Measurements from ENCODE around the gene CLEC12A.

Gene CLEC12A

GRCh38 chr12:10031771-10032175, 60.6 kb downstream of the CLEC12A start:
- no peak overlapping the region for H3K9ac ChIP-seq (ENCODE audit: insufficient read length, low read depth)
- TF ChIP-seq ZNF274 (IDR thresholded peaks at IDR 0.05; ENCODE audit: low read depth, low read length) (no peak), YY1 (IDR thresholded peaks at IDR 0.05; ENCODE audit: insufficient read depth, insufficient read length) (no peak), SUZ12 (IDR thresholded peaks at IDR 0.05; ENCODE audit: extremely low read depth, insufficient read depth, insufficient read length) (no peak)
- DNase-seq (ENCODE audit: low read depth, low spot score), result peak; percentile 80

GRCh38 chr12:10033783-10034545, 62.8 kb downstream of the CLEC12A start:
- no peaks in the 10 kb centered on the region for H3K36me3 ChIP-seq (ENCODE audit: insufficient read depth, insufficient read length, low read length)
- H3K9ac ChIP-seq (ENCODE audit: insufficient read length, low read depth), result no peak overlapping the region
- H3K27me3 ChIP-seq (ENCODE audit: insufficient read depth, insufficient read length), result no peaks in the 10 kb centered on the region
- peaks cover 22% of the 10 kb centered on the region for H3K9me3 ChIP-seq (ENCODE audit: insufficient read depth, low read length)
- H3K4me3 ChIP-seq (ENCODE audit: insufficient read length, low read depth), result no peak overlapping the region
- DNase-seq (ENCODE audit: low read depth, low spot score), result no peak
- TF ChIP-seq SUZ12 (IDR thresholded peaks at IDR 0.05; ENCODE audit: extremely low read depth, insufficient read depth, insufficient read length), result no peak
- TF ChIP-seq ZNF274 (IDR thresholded peaks at IDR 0.05; ENCODE audit: low read depth, low read length), result no peak
- H3K4me1 ChIP-seq (ENCODE audit: insufficient read depth, insufficient read length), result peaks cover 3% of the 10 kb centered on the region

More at GRCh38 chr12:10031771-10032175, 60.6 kb downstream of the CLEC12A start:
- Histone ChIP-seq H3K4me3 (ENCODE audit: insufficient read length, low read depth) (no peak overlapping the region), H3K4me1 (ENCODE audit: insufficient read depth, insufficient read length) (peaks cover 3% of the 10 kb centered on the region), H3K27me3 (ENCODE audit: insufficient read depth, insufficient read length) (no peaks in the 10 kb centered on the region), H3K36me3 (ENCODE audit: insufficient read depth, insufficient read length, low read length) (no peaks in the 10 kb centered on the region), H3K9me3 (ENCODE audit: insufficient read depth, low read length) (peaks cover 22% of the 10 kb centered on the region)

Measured in NT2/D1 (cell line).